HG03457 (cell line): ENCODE data around the gene ANXA6.

Experiments
- ATAC-seq: cut with Tn5 transposase; IDR thresholded peaks from one replicate; pipeline ENCODE4 v1.9.1; 2021; ENCODE audit warnings: moderate number of reproducible peaks; ENCODE audit not compliant: unreplicated experiment

The ANXA6 gene

GRCh38 chr5:151154931-151155774 is 2.4 kb downstream of the ANXA6 start:
- no peak for ATAC-seq

DNA sequence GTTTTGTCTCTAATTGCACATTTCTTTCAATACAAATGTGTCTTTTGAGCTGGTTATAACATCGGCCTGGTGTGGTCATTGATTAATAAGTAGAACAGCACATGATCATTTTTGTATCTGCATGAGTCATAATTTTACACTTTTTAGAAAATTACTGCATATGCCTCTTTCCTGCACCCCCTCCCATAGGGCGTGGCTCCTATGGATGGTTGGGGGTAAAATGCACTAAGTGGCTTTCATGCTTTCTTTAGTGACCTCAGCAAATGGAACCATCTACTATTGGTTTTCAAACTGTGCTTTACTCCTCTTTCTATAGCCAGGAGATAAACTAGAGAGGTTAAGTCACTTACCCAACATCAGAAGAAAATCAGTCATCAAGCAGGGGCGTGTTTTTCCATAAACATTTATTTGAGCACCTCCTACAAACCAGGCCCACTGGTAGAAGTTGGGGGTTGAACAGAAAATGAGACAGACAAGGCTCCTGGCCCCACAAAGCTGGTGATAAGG is 3.8 kb downstream of the ANXA6 start:
- no peak for ATAC-seq

GRCh38 chr5:151153300-151153699 is 4.3 kb downstream of the ANXA6 start:
- no peak for ATAC-seq

DNA sequence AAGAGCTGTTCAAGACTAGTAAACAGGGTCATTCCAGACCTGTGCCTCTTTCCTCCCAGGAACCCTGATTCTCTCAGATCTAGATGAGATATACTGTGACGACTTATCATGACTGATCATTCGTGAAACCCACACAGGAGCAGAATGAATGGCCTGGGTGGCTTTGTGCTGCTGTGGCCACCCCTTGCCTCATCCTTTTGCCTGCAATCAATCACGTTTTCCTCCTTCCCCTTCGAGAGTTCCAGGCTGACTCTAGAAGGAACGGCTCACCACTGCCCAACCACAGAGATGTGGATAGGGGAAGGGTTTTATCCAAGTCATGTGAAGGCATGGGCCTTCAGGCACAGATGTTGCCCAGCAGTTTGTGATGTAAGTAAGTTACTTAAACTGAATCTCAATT is 5.8 kb downstream of the ANXA6 start:
- peak; percentile 41 for ATAC-seq

DNA sequence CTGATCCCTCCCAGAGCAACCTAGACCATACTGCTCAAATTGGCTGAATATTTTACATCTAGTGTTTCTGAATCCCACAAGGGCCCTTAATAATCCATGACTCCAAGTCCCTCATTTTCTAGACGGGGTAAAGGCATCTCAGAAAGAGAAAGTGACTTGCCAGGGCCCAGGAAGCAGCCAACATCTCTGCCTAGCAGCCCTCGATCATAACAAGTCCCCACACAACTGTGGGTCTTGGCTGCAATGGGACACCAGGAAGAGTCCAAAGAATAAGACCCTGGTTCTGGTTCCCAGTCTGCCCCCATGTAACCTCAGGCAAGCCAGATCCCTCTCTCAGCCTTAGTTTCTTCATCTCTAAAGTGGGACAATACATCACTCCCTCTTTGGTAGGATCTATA is 6.3 kb downstream of the ANXA6 start:
- ATAC-seq, result no peak

DNA sequence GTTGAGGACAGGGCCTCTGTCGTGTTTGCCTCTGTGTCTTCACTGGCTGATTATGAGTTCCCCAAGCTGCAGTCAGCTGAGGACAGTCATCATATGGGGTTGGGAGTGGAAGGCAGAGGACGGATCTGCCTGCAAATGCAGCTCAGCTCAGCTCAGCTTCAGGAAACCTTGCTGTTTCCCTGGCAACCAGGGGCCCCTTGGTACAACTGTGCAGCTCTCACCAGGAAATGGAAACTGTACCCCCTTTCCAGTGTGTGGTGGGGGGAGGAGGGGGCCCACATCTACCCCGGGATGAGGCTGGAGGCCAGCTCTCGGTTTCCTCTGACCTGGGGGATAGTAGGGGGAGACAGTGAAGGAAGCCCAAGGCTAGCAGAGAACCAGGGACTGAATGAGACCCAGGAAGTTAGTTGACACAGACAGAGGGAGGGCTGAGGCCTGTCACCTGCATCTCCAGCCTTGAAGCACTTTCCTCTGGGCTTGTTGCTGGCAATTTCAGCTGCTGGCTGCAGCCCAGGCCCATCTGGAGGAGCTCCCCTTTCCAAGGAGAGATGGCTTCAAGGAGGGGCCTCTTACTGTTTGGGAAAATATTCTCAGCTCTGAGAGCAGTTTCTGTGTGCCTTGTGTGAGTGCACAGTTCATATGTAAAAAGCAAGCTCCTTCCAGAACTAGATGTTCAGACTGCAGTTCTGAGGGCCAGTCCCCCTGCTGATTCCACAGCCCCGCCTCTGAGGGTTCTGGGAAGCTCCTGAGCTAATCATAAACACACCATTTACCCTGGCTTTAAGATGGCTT is 6.9 kb downstream of the ANXA6 start:
- ATAC-seq, result peak; percentile 29

- no peak for ATAC-seq
Measured at GRCh38 chr5:151148583-151148982, 9.0 kb downstream of the ANXA6 start.

DNA sequence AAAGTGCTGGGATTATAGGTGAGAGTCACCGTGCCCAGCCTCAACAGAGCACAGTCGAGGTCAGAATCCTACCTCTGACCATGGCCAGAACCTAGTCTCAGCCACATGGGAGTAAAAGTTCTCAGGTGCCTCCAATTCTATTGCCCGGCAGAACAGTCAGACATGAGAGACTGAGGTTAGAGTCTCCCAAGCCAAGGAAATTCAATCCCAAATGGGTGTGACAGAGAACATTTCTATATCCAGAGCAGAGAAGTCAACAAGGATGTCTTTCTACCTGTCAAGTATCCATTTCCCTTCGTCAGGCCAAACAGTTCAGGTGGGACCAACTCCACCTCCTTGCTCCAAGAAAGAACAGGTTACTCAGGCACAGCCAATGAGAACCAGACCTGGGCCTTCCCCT is 10.5 kb downstream of the ANXA6 start:
- ATAC-seq, result no peak

- ATAC-seq, result no peak
Measured at GRCh38 chr5:151146061-151146460, 11.5 kb downstream of the ANXA6 start.

DNA sequence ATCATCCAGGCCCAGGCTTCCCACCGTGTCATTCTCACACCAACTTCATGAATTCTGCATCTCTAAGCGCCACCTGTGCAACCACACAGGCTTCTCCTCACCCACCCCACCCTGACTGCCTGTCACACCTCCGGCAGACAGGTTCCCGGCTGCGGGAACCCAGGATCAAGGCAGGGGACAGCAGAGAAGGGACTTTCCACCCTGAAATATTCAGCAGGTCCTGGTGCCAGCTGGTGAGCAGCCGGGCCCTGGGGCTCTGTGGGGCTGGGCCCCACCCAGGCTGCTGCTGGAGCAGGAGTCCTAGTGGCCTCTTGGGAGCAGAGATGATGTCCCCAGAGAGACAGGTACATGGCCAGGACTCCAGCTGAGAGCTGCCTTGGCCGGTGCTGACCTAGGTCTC is 12.7 kb downstream of the ANXA6 start:
- no peak for ATAC-seq

- no peak for ATAC-seq
Measured at GRCh38 chr5:151144275-151144674, 13.3 kb downstream of the ANXA6 start.

DNA sequence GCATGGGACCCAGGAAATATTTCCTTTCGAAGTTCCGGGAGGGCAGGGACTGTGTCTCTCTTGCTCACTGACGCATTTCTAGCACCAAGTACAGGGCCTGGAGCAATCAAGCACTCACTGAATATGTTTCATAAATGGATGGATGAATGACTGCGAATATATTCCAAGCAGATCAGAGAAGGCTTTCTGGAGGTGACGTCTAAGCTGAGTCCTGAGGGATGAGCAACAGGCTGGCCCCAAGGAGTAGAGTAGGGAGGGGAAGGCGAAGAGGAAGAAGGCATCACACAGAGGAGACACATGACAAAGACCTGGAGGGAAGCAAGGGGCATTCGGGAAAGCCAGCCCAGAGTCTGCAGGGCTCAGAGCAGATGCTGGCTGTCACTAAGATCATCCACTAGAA is 13.9 kb downstream of the ANXA6 start:
- no peak for ATAC-seq

GRCh38 chr5:151142933-151143332 is 14.6 kb downstream of the ANXA6 start:
- ATAC-seq, result no peak

DNA sequence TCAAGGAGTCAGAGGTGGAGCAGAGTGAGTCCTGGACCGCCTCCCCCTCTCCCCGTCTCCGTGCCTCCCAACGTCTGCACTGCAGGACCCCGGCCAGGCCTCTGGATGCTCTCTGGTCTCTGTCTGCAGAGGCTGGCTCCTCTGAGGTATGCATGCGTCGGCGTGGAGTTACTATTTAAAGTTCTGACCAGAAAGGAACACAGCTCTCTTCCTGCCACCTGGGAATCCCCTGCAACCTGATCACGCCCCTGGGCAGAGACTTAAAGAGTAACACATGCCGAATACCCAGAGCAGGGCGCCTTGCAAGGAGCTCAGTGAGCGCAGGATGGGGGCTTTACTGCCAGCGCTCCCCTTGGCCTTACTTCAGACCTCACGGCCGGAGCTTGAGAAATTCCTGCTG is 16.0 kb downstream of the ANXA6 start:
- peak; percentile 86 for ATAC-seq

DNA sequence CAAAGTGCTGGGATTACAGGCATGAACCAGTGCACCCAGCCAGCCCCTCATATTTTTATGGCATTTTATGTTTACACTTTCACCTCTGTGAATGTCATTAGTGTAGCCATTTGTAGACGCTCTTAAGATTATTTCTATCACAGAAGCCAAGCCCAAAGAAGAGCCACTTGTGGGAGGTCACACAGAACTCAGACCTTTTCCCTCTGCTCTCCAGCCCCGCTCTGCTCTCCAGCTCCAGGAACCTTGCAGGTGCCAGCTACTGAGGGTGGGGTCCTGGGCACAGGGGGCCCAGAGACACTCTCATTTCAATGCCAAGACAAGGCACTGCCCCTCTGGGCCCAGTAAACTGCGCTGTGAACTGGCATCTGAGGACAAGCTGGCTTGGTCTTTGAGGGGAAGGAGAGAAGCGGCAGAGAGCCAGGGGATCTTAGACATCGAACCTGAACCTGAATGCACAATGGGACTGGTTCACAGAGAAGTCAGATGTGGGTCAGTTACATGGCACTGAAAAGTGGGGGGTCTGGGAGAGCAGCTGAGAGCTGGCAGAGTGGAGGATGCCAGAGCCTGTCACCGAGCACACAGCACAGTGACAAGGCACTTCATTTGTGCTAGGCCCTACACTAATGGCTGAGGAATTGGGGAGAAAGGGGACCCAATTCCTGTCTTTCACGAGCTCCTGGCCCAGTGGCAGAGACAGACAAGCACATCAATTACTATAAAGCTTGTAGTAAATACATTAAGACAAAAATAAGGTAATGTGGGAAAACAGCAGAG is 16.7 kb downstream of the ANXA6 start:
- ATAC-seq, result no peak

DNA sequence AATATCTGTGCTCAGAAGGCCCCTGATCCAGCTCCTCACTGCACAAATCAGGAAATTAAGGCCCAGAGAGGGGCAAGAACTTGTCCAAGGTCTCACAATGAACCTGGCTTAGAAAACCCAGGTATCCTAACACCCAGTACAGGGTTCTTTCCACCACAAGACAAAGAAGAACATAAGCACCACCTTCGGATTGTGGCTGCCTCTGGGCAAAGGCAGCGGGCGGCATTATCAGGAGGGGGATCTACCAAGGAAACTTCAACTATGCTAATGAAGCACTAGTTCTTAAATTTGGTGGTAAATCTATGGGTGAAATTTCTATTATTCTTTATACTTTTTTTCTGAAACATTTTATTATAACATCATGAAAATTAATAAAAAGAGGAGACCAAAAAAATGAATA is 17.9 kb downstream of the ANXA6 start:
- ATAC-seq, result no peak

DNA sequence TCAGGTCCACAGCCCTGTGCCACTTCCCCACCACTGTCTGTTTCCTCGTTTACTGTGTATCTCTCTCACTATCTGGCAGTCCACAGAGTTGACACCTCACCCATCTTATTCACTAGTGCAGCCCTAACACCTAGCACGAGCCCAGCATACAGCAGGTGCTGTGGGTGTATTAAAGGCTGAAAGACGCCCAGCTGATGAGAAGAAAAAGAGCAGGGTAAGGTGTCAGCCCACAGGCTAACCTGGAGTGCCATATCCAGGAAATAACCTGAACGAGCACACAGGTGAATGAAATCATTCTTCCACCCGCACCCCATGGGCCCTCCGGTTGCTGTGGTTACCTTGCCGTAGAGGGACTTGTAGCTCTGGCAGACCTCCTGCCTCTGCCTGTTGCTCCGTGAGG is 18.6 kb downstream of the ANXA6 start:
- ATAC-seq, result no peak

DNA sequence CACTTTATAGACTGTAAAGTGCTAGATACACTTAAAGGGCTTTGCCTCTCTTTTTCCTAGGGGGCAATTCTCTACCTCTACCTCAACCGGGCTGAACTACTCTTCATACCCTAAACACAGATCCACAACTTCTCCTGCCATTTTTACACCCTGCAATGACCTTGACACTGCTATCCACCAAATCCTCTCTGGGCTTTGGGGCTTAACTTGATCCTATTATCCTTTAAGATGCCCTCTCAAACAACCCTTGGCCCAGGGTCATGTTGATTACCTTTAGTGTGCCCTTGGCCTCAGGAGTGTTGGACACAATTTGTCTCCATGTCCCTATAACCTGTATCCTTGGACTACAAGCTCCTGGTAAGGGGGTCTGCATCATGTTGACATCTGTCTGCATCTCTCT is 19.5 kb downstream of the ANXA6 start:
- no peak for ATAC-seq

DNA sequence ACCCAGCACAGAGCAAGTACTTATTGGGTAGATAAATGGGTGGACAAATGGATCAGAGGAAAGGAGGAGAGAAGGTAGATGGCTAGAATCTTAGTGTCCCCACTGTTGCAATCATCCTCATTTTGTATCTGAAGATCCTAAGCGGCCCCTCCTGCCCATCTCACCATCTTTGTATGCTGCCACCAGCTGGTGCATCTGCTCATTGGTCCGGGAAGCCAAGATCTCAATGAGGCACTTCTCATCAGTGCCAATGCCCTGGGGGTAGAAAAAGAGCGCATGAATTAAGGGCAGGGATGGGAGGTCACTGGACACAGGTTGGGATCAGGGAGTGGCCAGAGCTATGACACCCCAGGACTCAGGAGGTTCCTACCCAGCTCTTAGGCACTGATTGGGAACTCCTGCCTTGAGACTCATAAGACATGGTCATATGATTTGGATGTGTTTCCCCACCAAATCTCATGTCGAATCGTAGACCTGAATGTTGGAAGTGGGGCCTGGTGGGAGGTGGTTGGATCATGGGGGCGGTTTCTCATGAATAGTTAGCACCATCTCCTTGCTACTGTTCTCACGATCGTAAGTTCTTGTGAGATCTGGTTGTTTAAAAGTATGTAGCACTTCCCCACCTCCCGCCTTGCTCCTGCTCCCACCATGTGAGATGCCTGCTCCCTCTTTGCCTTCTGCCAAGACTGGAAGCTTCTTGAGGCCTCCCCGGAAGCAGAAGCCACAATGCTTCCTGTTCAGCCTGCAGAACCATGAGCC is 20.3 kb downstream of the ANXA6 start:
- ATAC-seq, result no peak

DNA sequence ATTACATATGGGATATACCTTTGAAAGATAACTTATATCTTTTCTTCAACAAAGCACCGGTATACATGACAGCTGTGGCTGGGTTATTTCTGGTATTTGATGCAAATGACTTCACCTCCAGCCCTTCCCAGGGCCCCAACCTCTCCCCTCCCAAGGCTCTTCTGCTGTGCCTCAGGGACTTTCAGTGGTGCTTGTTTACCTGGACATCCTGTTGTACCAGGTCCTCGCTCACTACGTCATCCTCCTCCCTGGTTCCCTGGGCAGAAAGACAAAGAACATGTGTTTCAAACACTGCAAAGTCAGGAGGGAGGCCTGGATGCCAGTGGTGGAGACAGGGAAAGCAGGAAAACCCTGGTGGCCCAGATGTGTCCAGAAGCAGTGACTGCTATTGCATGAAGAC is 23.4 kb downstream of the ANXA6 start:
- peak; percentile 59 for ATAC-seq

- ATAC-seq, result no peak
Measured at GRCh38 chr5:151132963-151133362, 24.6 kb downstream of the ANXA6 start.
